C4-2B (cell line): ENCODE data around the gene CBX3.
"Not testable (repeated sequence)": the region's sequence is repeated elsewhere in the genome, so short reads cannot be mapped to it uniquely, and the experiment has no call there.

ENCODE experiments used
- H3K27ac ChIP-seq: fragments of 450-650 bp; 2 replicates; pipeline ENCODE4 v1.5.1; 2017
- ZFX ChIP-seq: fragments of 450-650 bp; IDR thresholded peaks from 2 replicates; pipeline ENCODE4 v1.6.1; 2017
- TF ChIP-seq, protein P1 (sequence below): fragments of 450-650 bp; conservative IDR thresholded peaks from 2 replicates; pipeline ENCODE4 v1.5.1; 2017; ENCODE audit warnings: mild to moderate bottlenecking

Gene CBX3

DNA sequence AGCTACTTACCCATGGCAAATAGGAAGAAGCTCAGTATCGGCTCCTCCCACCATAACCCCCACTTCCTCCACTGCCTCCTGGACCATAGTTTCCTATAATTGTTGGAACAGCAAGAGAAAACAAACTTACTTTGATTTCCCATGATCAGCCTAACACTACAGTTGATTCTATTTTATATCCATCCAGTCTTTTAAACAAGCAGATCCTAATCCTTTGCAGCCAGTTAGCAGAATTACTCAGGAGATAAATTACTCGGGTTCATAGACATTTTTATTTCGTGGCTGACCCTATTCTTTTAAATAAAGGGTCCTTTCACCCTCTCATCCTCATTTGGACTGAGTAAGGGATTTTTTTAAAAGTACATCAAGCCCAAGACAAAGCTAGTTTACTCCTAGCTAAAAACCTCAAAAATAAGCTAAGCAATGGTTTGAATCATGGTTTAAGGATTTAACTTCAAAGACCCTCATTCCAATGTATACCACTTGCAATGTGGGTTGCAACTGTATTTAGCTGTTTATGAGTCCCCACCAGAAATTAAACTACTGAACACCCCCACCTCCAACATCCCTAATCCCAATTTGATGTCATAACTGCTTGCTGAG, 9.0 kb upstream of the CBX3 start:
- H3K27ac ChIP-seq = no peak overlapping the region
- TF ChIP-seq, protein P1, sequence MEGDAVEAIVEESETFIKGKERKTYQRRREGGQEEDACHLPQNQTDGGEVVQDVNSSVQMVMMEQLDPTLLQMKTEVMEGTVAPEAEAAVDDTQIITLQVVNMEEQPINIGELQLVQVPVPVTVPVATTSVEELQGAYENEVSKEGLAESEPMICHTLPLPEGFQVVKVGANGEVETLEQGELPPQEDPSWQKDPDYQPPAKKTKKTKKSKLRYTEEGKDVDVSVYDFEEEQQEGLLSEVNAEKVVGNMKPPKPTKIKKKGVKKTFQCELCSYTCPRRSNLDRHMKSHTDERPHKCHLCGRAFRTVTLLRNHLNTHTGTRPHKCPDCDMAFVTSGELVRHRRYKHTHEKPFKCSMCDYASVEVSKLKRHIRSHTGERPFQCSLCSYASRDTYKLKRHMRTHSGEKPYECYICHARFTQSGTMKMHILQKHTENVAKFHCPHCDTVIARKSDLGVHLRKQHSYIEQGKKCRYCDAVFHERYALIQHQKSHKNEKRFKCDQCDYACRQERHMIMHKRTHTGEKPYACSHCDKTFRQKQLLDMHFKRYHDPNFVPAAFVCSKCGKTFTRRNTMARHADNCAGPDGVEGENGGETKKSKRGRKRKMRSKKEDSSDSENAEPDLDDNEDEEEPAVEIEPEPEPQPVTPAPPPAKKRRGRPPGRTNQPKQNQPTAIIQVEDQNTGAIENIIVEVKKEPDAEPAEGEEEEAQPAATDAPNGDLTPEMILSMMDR = no peak
- TF ChIP-seq ZFX = no peak

DNA sequence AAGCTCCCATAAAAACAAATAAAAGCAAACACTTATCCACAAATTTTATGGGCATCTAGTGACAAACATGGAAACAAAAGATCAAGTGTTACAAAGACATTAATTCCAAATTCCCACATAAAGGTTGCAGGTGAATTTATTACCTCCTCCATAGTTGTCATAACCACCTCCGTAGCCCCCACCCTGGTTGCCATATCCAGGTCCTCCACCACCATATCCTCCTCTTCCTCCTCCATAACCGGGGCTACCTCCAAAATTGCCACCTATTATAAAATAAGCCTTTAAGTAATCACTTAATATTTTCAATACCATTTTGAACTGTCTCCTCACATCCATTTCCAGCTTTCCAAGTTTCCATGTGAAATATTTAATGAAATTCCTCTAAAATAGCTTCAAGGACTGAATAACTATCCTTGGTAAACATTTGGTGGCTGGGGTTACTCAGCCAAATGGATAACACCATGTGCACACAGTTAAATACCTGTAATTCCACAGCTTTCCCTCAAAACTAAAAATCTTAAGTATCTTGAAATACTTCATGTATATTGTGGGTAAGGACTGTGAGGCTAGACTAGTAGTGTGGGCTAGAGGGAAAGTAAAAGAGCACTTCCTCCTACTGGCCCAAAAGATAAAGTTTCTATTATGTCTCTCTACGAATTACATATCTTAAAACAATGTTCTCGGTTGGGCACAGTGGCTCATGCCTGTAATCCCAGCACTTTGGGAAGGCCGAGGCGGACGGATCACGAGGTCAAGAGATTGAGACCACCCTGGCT, 7.9 kb upstream of the CBX3 start:
- TF ChIP-seq, protein P1 = no peak
- TF ChIP-seq ZFX = no peak
- no peak overlapping the region; the same call in 1 of the 2 replicates for H3K27ac ChIP-seq

DNA sequence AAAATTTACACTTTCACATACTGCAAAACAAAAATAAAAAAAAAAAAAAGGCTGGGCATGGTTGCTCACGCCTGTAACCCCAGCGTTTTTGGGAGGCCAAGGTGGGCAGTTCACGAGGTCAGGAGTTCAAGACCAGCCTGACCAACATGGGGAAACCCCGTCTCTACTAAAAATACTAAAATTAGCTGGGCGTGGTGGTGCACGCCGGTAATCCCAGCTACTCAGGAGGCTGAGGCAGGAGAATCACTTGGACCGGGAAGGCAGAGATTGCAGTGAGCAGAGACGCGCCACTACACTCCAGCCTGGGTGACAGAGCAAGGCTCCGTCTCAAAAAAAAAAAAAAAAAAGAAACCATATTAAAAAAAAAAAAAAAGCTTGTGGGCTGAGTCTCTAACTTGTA, 6.8 kb upstream of the CBX3 start:
- not testable (repeated sequence) for H3K27ac ChIP-seq

DNA sequence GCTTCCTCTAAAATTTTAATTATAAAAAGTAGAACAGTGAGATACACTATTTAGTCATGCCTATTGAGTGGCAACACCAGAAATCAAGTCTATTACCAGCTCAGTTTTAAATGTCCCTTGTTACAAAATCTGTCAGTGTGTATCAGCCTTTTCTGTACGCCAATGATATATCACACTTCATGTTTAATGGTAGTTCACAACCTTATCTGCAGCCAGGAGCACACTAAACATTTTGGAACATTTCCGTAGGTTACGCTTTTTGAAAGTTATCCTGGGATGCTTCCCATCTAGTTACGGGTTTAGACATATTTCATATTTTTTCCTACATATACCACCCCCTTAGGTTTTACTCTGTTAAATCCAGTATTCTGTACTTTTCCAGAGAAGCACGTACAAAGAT, 6.4 kb upstream of the CBX3 start:
- H3K27ac ChIP-seq = no peak overlapping the region
- TF ChIP-seq, protein P1 = no peak
- TF ChIP-seq ZFX = no peak

DNA sequence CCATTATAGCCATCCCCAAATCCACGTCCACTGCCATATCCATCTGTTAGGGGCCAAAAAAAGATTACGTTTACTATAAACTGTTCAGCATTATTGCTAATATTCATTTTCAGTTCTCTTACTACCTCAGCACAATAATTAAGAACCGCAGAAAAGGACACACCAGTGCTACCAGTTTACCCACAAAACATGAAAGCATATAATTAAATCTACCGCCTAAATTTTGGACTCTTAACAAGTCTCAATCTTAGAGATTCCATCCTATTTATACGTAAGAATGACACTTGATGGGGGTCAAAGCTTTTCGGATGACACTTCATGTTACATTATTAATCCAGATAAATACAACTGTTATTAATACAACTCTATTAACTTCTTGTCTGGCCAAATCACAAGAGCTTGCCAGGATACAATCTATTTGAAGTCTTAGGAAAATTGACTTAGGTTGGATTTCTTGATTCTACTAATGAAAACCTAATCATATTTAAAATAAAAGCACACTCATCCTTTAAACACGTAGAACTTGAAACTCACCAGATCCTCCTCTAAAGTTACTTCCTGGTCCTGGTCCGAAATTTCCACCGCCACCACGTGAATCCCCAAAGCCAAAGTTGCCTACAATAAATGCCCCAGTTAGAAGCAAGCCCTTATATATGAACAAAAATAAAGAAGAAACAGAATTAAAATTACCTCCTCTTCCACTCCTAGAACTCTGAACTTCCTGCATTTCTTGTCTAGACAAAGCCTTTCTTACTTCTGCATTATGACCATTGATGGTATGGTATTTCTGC, 5.5 kb upstream of the CBX3 start:
- no peak overlapping the region for H3K27ac ChIP-seq
- no peak for TF ChIP-seq ZFX
- TF ChIP-seq, protein P1 = no peak

DNA sequence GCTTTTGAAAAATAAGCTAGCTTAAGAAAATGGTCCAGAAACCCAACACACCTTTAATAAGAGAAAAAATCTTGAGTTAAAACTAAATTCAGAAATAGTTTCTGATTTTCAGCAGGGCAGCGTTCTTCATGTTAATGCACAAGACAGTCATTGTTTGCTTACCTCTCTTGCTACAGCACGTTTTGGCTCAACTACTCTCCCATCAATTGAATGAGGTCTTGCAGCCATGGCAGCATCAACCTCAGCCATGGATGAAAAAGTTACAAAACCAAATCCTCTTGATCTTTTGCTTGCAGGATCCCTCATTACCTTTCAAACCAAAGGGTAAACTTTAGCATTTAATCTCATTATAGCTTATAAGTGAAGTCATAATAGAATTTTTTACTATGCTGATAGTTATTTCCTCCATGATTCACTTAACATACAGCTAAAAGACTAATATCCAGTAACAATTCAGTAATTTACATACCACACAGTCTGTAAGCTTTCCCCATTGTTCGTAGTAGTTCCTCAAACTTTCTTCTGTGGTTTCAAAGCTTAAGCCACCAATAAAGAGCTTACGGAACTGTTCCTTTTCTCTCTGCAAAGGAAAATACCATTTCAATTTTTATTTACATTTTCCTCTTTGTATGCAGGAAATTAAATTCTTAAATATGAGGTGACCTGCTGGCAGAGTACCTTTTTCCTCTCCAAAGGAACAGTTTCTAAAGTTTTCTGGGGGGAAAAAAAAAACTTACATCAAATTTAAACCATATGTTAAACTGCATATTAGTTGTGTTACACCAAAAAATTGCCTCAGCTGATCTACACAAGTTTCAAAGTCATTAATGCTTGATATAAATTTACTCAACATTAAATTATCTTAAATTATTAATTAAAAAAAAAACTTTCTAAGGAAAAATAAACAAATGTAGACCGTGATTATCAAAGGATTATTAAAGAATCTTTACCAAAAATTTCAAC, 4.1 kb upstream of the CBX3 start:
- TF ChIP-seq ZFX = no peak
- TF ChIP-seq, protein P1 = no peak

DNA sequence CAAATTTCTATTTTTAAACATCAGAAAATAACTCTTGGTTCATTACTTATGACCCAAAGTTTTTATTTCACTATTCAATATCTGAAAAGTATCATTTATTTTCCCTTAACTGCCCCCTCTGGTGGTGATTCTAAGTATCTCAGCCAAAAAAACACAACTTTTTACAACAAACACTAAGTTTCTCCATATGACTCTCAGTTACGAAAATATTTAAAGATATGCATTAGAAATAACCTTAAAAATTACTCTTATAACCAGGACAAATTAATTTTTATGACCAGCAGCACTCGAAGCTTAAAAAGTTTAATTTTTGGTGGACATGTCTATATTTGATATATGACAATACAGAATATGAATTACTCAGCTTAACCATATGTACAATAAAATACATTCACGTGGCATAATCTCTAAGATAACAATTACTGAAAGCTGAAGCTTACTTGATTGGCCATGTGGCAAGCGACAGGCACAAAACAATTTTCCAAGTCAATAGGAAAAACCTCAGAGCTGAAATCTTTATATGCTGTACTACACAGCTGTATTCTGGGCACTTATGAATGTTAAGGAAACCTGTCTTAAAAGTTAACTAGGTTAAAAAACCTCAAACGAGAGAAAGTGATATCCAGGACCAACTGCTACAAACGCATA, 3.3 kb upstream of the CBX3 start:
- no peak for TF ChIP-seq ZFX
- TF ChIP-seq, protein P1 = peak; percentile 82
- no peak overlapping the region for H3K27ac ChIP-seq

More for the DNA sequence above, 4.1 kb upstream of the CBX3 start:
- H3K27ac ChIP-seq = no peak overlapping the region
